Spinal cord (tissue), 10 donors: ENCODE measurements around the gene ZCCHC24. TPM values are rescaled to one million over a fixed set of nuclear protein-coding genes. Genes with fewer than 3 reads are reported as not detected.

Experiments used
- DNase-seq, 6 donors: peaks; one replicate each; pipeline versions ENCODE4 v3.0.0 to v3.0.0-alpha.2; 2013 to 2015; ENCODE audit warnings: low spot score in 6 of 6, low read depth in 4 of 6
- H3K27ac ChIP-seq: one replicate; pipeline ENCODE4 v1.5.1; 2013; ENCODE audit warnings: low read depth, low read length, control low read depth
- H3K27me3 ChIP-seq: one replicate; pipeline ENCODE4 v1.6.1; 2013; ENCODE audit warnings: low read length; ENCODE audit not compliant: control insufficient read depth, insufficient read depth
- H3K36me3 ChIP-seq: one replicate; pipeline ENCODE4 v1.6.1; 2013; ENCODE audit warnings: low read length; ENCODE audit not compliant: control insufficient read depth, insufficient read depth
- H3K4me1 ChIP-seq: one replicate; pipeline ENCODE4 v1.6.1; 2013; ENCODE audit warnings: low read length; ENCODE audit not compliant: control insufficient read depth, insufficient read depth
- H3K4me3 ChIP-seq: one replicate; pipeline ENCODE4 v1.5.1; 2013; ENCODE audit warnings: low read depth, low read length, control low read depth
- H3K9me3 ChIP-seq: one replicate; pipeline ENCODE4 v1.6.1; 2013; ENCODE audit warnings: low read length; ENCODE audit not compliant: control insufficient read depth, insufficient read depth
- WGBS: methylation state at CpG from one replicate; pipeline ENCODE4 v1.1.5; 2013; ENCODE audit warnings: missing lambda C conversion rate; ENCODE audit not compliant: insufficient coverage; 5-methylcytosine and 5-hydroxymethylcytosine counted together
- polyA plus RNA-seq, 2 donors: library from polyadenylated mRNA; unstranded; fragments of 120-200 nt; gene quantifications; one replicate each; pipeline ENCODE4 v1.2.1, GENCODE V29; 2013; ENCODE audit not compliant: insufficient read length in 2 of 2
- total RNA-seq, 2 donors: library from RNA; depleted of rRNA in 1 of 2; stranded (reverse); fragments of 120-200 nt in 1 of 2; fragments of >200 nt in 1 of 2; gene quantifications; one replicate each; pipeline versions ENCODE4 v1.2.3 to v1.2.4, GENCODE V29; 2013 to 2014
- donor health status: healthy.

Gene ZCCHC24
- total and polyA plus RNA-seq, 4 donors, result 22.9 to 75.2 (median 56.3) TPM

GRCh38 chr10:79435271-79436065, 10.0 kb downstream of the ZCCHC24 start:
- peak overlapping the region; percentile 75 for H3K27ac ChIP-seq
- H3K27me3 ChIP-seq, result no peaks in the 10 kb centered on the region
- no peak overlapping the region for H3K4me3 ChIP-seq
- no peaks in the 10 kb centered on the region for H3K9me3 ChIP-seq
- peaks cover 93% of the 10 kb centered on the region for H3K4me1 ChIP-seq
- peaks cover 50% of the 10 kb centered on the region for H3K36me3 ChIP-seq
- WGBS, result 38% methylated on average over 11 of the region's 15 CpGs
- no peak for DNase-seq

- Histone ChIP-seq H3K27me3 (no peaks in the 10 kb centered on the region), H3K4me1 (peaks cover 90% of the 10 kb centered on the region), H3K9me3 (no peaks in the 10 kb centered on the region), H3K27ac (peak overlapping the region; percentile 75), H3K36me3 (peaks cover 56% of the 10 kb centered on the region), H3K4me3 (no peak overlapping the region)
- WGBS, result 90% methylated on average over 7 of the region's 7 CpGs
- no peak for DNase-seq
Measured at GRCh38 chr10:79434821-79435251, 10.6 kb downstream of the ZCCHC24 start.

- H3K4me1 ChIP-seq, result peaks cover 84% of the 10 kb centered on the region
- peak overlapping the region; percentile 75 for H3K27ac ChIP-seq
- WGBS, result 85% methylated on average over 4 of the region's 5 CpGs
Measured at GRCh38 chr10:79434223-79434687, 11.2 kb downstream of the ZCCHC24 start.

GRCh38 chr10:79433324-79434222, 11.9 kb downstream of the ZCCHC24 start:
- 67% methylated on average over 10 of the region's 13 CpGs for WGBS
- no peak overlapping the region for H3K27ac ChIP-seq
- no peak overlapping the region for H3K4me3 ChIP-seq
- H3K36me3 ChIP-seq, result peaks cover 58% of the 10 kb centered on the region
- DNase-seq, result no peak
- H3K4me1 ChIP-seq, result peaks cover 79% of the 10 kb centered on the region
- no peaks in the 10 kb centered on the region for H3K27me3 ChIP-seq
- H3K9me3 ChIP-seq, result no peaks in the 10 kb centered on the region

More at GRCh38 chr10:79434223-79434687, 11.2 kb downstream of the ZCCHC24 start:
- no peak overlapping the region for H3K4me3 ChIP-seq
- peaks cover 58% of the 10 kb centered on the region for H3K36me3 ChIP-seq
- no peaks in the 10 kb centered on the region for H3K9me3 ChIP-seq
- DNase-seq, result no peak
- H3K27me3 ChIP-seq, result no peaks in the 10 kb centered on the region

GRCh38 chr10:79431891-79432831, 13.3 kb downstream of the ZCCHC24 start:
- 72% methylated on average over 13 of the region's 17 CpGs for WGBS
- no peak overlapping the region for H3K4me3 ChIP-seq
- no peaks in the 10 kb centered on the region for H3K9me3 ChIP-seq
- DNase-seq, result no peak
- H3K36me3 ChIP-seq, result peaks cover 51% of the 10 kb centered on the region
- H3K4me1 ChIP-seq, result peaks cover 65% of the 10 kb centered on the region
- no peaks in the 10 kb centered on the region for H3K27me3 ChIP-seq
- peak overlapping the region; percentile 61 for H3K27ac ChIP-seq

GRCh38 chr10:79431428-79431827, 14.0 kb downstream of the ZCCHC24 start:
- Histone ChIP-seq H3K4me1 (peaks cover 57% of the 10 kb centered on the region), H3K27ac (peak overlapping the region; percentile 61)
- WGBS, result 70% methylated on average over 2 of the region's 5 CpGs

GRCh38 chr10:79430936-79431335, 14.5 kb downstream of the ZCCHC24 start:
- Histone ChIP-seq H3K36me3 (peaks cover 40% of the 10 kb centered on the region), H3K4me3 (no peak overlapping the region), H3K27ac (no peak overlapping the region), H3K4me1 (peaks cover 52% of the 10 kb centered on the region), H3K27me3 (no peaks in the 10 kb centered on the region), H3K9me3 (no peaks in the 10 kb centered on the region)
- peak in 1 of 6 donors; percentile 75 for DNase-seq
- 14% methylated on average over 1 of the region's 2 CpGs for WGBS

More at GRCh38 chr10:79431428-79431827, 14.0 kb downstream of the ZCCHC24 start:
- no peaks in the 10 kb centered on the region for H3K9me3 ChIP-seq
- no peak overlapping the region for H3K4me3 ChIP-seq
- H3K36me3 ChIP-seq, result peaks cover 44% of the 10 kb centered on the region
- no peak for DNase-seq
- H3K27me3 ChIP-seq, result no peaks in the 10 kb centered on the region

GRCh38 chr10:79430325-79430905, 15.0 kb downstream of the ZCCHC24 start:
- WGBS, result 56% methylated on average over 3 of the region's 6 CpGs
- Histone ChIP-seq H3K27ac (no peak overlapping the region), H3K4me3 (no peak overlapping the region), H3K9me3 (no peaks in the 10 kb centered on the region), H3K4me1 (peaks cover 47% of the 10 kb centered on the region), H3K36me3 (peaks cover 41% of the 10 kb centered on the region), H3K27me3 (no peaks in the 10 kb centered on the region)
- DNase-seq, result peak in 1 of 6 donors; percentile 22
